Mononuclear cell (primary cell): Measurements from ENCODE around the gene CDCA5. TPM values are rescaled to one million over a fixed set of nuclear protein-coding genes. Genes with fewer than 3 reads are reported as not detected.

Source experiments
- H3K27me3 ChIP-seq: 2 replicates; pipeline ENCODE4 v1.6.0; 2011; ENCODE audit warnings: low read length, control low read depth; ENCODE audit not compliant: insufficient read depth
- H3K4me1 ChIP-seq: 2 replicates; pipeline ENCODE4 v1.5.1; 2011; ENCODE audit warnings: mild to moderate bottlenecking, low read length, control low read depth; ENCODE audit not compliant: insufficient read depth
- H3K4me3 ChIP-seq: 2 replicates; pipeline ENCODE4 v1.5.1; 2011; ENCODE audit warnings: mild to moderate bottlenecking, low read length, moderate library complexity
- H3K9me3 ChIP-seq: 2 replicates; pipeline ENCODE4 v1.5.1; 2011; ENCODE audit warnings: low read depth, mild to moderate bottlenecking, control low read depth, low read length
- total RNA-seq: library from RNA; depleted of rRNA; stranded (reverse); fragments of >200 nt; gene quantifications from one replicate; pipeline ENCODE4 v1.2.3, GENCODE V29; 2012

CDCA5 gene
- total RNA-seq, 1 donor: not detected

DNA sequence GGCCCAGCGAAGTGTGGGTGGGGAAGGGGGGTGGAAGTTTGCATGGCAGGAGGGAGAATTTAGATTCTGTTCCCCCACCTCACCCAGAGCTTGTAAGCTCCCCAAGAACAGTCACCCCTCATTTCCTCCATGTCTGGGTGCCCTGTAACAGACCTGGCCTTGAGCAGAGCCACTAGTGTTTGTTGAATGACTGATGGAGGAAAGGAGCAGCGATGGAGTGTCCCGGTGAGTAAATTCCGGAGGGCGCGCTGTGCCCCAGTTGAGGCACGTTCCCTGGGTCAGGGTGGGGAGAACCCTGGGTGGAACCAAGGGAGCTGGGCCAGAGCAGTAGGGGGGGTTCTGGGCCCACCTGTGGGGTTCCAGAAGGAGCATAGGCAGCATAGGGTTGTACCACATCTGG is 26.3 kb downstream of the CDCA5 start:
- Histone ChIP-seq H3K9me3 (no peaks in the 10 kb centered on the region), H3K4me1 (peaks cover 9% of the 10 kb centered on the region), H3K4me3 (no peak overlapping the region)

GRCh38 chr11:65056999-65057398 is 26.8 kb downstream of the CDCA5 start:
- peaks cover 9% of the 10 kb centered on the region for H3K4me1 ChIP-seq
- no peak overlapping the region for H3K4me3 ChIP-seq
- H3K9me3 ChIP-seq: no peaks in the 10 kb centered on the region
- no peaks in the 10 kb centered on the region for H3K27me3 ChIP-seq

More for the DNA sequence above, 26.3 kb downstream of the CDCA5 start:
- no peaks in the 10 kb centered on the region for H3K27me3 ChIP-seq

DNA sequence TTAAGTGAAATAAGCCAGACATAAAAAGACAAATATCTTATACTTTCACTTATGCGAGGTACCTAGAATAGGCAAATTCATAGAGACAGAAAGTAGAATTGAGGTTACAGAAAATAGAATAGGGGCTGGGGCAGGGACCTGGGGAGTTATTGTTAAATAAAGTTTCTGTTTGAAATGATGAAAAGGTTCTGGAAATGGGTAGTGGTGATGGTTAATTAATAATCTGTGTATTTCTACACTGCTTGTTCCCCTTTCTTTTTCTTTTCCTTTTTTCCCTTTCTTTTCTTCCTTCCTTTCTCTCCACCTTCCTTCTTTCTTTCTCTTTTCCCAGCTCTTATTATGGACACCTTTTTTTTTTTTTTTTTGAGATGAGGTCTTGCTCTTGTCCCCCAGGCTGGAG is 28.3 kb downstream of the CDCA5 start:
- Histone ChIP-seq H3K4me3 (no peak overlapping the region), H3K9me3 (no peaks in the 10 kb centered on the region), H3K27me3 (no peaks in the 10 kb centered on the region), H3K4me1 (peaks cover 9% of the 10 kb centered on the region)

DNA sequence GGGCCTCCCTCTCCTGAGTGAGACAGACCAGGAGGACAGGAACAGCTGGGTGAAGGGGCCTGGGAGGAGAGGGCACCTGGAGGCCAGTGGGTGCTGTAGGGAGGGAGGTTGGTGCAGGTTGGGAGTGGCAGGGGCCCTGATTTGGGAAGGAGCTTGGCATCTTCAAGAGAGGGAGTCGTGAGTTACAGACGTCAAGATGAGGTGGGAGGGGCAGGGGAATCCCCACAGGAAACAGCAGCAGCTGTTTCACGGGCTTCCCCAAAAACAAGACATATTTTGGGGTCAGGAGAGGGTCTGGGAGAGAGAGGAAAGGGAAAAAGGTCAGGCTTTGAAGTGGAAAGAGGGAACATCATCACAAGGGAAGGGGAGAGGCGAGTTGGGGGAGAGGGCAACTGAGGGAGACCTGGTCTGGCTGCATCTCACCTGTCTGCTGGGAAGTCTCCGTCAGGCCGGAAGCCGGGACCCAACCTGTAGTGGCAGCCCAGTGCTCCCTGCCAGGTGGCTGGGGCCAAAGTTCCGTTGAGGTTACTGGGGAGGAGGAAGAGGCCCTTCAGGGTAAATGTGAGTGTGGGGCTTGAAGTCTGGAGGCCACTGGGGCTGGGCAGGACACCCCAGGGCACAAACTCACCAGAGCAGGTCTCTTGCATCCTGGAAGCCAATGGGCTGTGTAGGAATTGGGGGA is 29.9 kb downstream of the CDCA5 start:
- no peak overlapping the region for H3K4me3 ChIP-seq
- no peaks in the 10 kb centered on the region for H3K9me3 ChIP-seq
- no peaks in the 10 kb centered on the region for H3K27me3 ChIP-seq
- H3K4me1 ChIP-seq: peaks cover 9% of the 10 kb centered on the region

DNA sequence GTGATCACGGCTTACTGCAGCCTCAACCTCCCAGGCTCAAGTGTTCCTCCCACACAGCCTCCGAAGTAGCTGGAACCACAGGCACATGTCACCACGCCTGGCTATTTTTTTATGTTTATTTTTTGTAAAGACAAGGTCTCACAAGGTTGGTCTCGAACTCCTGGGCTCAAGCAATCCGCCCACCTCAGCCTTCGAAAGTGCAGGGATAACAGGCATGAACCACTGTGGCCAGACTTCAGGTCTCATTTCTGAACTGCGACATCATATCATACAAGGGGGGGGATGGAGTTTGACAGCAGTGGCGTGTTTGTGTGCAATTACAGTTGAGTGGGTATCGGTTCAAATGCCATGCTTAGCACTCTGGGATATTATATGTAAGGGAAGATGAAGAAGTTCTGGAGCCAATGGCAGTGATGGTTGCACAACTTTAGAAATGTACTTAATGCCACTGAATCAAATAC is 32.4 kb downstream of the CDCA5 start:
- Histone ChIP-seq H3K9me3 (no peaks in the 10 kb centered on the region), H3K27me3 (no peaks in the 10 kb centered on the region), H3K4me3 (no peak overlapping the region), H3K4me1 (peaks cover 26% of the 10 kb centered on the region)

GRCh38 chr11:65047581-65048422 is 36.0 kb downstream of the CDCA5 start:
- H3K9me3 ChIP-seq: no peaks in the 10 kb centered on the region
- peaks cover 39% of the 10 kb centered on the region for H3K4me1 ChIP-seq
- H3K4me3 ChIP-seq: peak overlapping the region; percentile 38
- H3K27me3 ChIP-seq: no peaks in the 10 kb centered on the region

DNA sequence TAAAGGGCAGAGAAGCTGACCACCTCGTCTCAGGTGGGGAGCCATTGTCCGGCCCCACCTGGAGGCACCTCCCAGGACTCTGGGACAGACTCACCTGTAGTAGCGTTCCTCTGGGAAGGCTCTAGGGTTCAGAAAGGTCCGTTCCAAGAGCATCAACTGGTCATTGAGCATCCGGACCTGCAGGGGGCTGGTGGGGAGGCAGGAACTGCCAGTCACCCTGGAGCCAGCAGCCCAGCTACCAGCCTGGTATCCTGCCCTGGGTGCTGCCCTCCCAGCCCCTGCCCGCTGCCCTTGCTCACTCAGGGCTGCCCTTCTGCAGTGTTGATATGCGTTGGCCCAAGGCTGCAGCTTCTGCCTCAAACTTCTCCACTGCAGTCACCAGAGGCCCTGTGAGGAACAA is 38.1 kb downstream of the CDCA5 start:
- no peaks in the 10 kb centered on the region for H3K27me3 ChIP-seq
- H3K4me3 ChIP-seq: no peak overlapping the region
- H3K4me1 ChIP-seq: peaks cover 52% of the 10 kb centered on the region
- no peaks in the 10 kb centered on the region for H3K9me3 ChIP-seq

GRCh38 chr11:65045061-65045460 is 38.8 kb downstream of the CDCA5 start:
- Histone ChIP-seq H3K4me1 (peaks cover 59% of the 10 kb centered on the region), H3K27me3 (no peaks in the 10 kb centered on the region), H3K9me3 (no peaks in the 10 kb centered on the region), H3K4me3 (no peak overlapping the region)

DNA sequence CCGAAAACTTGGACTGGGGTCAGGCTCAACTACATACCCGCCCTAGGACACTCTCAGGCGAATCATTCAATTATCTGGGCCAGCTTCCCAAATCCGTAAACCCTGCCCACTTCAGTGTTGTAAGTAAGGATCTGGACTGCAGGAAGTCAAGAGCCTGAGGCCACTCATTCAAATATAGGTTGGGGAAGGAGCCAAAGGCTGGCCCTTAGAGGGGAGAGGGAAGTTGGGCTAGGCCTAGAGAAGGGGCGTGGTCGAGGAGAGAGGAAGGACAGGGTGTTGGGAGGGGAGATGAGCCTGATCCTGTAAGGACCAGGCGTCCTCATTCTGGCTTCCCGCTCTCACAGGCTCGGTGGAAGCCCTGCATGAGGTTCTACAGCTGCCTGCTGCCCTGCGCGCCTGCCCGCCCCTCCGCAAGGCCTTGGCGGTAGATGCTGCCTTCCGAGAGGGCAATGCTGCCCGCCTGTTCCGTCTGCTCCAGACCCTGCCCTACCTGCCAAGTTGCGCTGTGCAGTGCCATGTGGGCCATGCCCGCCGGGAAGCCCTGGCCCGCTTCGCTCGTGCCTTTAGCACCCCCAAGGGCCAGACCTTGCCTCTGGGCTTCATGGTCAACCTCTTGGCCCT is 39.8 kb downstream of the CDCA5 start:
- peaks cover 63% of the 10 kb centered on the region for H3K4me1 ChIP-seq
- H3K4me3 ChIP-seq: no peak overlapping the region
- no peaks in the 10 kb centered on the region for H3K9me3 ChIP-seq
- H3K27me3 ChIP-seq: no peaks in the 10 kb centered on the region

GRCh38 chr11:65042891-65043290 is 40.9 kb downstream of the CDCA5 start:
- Histone ChIP-seq H3K4me3 (no peak overlapping the region), H3K9me3 (no peaks in the 10 kb centered on the region), H3K27me3 (no peaks in the 10 kb centered on the region), H3K4me1 (peaks cover 58% of the 10 kb centered on the region)

DNA sequence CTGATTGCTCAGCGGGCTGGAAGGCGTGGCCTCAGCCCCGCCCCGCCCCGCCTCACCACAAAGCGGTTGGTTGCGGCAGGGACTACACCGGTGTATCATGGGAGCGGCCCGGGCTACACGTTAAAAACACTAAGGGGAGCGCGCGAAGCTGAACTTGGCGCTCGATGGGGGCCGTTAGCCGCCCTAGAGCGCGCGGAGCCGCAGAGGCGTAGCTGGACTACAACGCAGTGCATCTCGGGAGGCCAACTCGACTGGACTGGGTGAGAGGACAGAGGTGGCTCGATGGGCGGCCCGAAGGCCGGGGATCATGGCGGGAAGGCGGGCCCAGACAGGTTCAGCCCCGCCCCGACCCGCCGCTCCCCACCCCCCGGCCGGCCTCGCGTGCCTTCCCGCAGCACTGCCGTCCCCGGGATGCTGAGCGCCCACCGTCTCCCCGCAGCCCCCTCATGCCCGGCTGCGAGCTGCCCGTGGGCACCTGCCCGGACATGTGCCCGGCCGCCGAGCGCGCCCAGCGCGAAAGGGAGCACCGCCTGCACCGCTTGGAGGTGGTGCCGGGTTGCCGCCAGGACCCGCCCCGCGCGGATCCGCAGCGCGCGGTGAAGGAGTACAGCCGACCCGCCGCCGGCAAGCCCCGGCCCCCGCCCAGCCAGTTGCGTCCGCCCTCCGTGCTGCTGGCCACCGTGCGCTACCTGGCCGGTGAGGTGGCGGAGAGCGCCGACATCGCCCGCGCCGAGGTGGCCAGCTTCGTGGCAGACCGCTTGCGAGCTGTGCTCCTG is 42.8 kb downstream of the CDCA5 start, which contains the start of gene SAC3D1:
SAC3D1 (plus strand) TSS at position 364 of the 776 bp plus-strand sequence; CDS start at position 447, 83 bp downstream.
- H3K4me1 ChIP-seq: peaks cover 42% of the 10 kb centered on the region
- no peaks in the 10 kb centered on the region for H3K27me3 ChIP-seq
- H3K9me3 ChIP-seq: no peaks in the 10 kb centered on the region
- H3K4me3 ChIP-seq: peak within 1 kb of the TSS; percentile 61

DNA sequence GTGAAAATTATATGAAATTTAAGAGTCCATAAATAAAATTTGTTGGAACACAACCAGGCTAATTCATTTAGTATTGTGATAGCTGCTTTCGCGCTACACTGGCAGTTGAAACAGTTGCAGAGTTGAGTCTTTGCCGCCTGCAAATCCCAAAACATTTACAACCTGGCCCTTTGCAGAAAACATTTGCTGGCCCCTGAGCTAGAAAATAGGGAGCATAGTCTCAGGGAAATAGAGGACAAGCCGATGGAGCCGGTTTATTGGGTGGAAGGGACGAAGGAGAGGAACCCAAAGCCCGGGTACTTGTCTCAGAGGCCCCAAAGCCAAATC is 43.4 kb downstream of the CDCA5 start:
- Histone ChIP-seq H3K27me3 (no peaks in the 10 kb centered on the region), H3K4me3 (peak overlapping the region; percentile 61), H3K9me3 (no peaks in the 10 kb centered on the region), H3K4me1 (peaks cover 42% of the 10 kb centered on the region)

- H3K4me3 ChIP-seq: no peak overlapping the region
- no peaks in the 10 kb centered on the region for H3K9me3 ChIP-seq
- H3K4me1 ChIP-seq: peaks cover 16% of the 10 kb centered on the region
- no peaks in the 10 kb centered on the region for H3K27me3 ChIP-seq
Observed at GRCh38 chr11:65036931-65037330, 46.9 kb downstream of the CDCA5 start.

- no peak overlapping the region for H3K4me3 ChIP-seq
- H3K4me1 ChIP-seq: peaks cover 9% of the 10 kb centered on the region
- no peaks in the 10 kb centered on the region for H3K27me3 ChIP-seq
- H3K9me3 ChIP-seq: no peaks in the 10 kb centered on the region
Observed at GRCh38 chr11:65035579-65035978, 48.3 kb downstream of the CDCA5 start.

DNA sequence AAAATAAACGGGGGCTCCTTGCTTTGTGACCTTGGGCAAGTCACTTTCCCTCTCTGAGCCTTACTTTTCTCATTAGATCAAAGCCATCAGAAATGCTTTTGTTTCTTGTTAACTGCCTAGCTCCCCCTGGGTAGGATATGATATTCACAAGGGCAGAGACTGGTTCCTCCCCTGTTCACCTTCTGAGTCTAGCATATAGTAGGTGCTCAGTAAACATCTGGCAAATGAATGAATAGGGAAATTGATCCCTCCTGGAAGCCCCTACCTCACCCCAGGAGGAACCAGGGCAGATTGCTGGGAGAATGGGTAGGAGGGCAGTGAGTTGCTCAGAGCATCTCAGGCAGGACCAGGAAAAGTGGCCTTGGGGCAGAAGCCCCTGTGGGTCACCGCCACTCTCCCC is 49.4 kb downstream of the CDCA5 start:
- Histone ChIP-seq H3K4me3 (no peak overlapping the region), H3K9me3 (no peaks in the 10 kb centered on the region), H3K4me1 (no peaks in the 10 kb centered on the region), H3K27me3 (no peaks in the 10 kb centered on the region)
